Measurements from ENCODE around the gene AMER3. TPM values are rescaled to one million over a fixed set of nuclear protein-coding genes. Genes with fewer than 3 reads are reported as not detected.

The AMER3 gene
- total and polyA plus RNA-seq, 2 of the 8 experiments (the other 6 are each of a cell fraction or from before 2014, with no cell fraction given) = 0.15 to 0.19 TPM

DNA sequence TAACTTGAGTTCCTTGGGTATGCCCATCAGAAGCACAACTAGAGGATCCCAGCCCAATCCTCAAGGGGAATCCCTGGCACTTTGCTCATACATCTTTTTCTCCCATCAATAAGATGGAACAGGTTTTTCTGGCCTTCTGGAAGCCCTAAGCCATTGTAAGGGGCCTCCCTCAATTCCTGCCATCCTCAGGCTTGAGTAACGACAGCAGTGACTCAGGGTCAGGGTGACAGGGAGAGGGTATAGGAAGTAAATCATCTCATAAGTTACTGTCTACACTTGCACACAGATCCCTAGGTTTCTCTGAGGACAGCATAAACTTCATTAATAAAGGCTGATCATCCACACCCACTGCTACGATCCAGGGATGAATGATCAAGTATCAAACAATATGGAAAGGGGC, 35.0 kb downstream of the AMER3 start:
- FAIRE-seq = no peak
- H2BK120ac ChIP-seq (replicated peaks; ENCODE audit: low read depth, low read length) = no peak overlapping the region
- H3K18ac ChIP-seq (ENCODE audit: extremely low read depth, low read length) = no peak overlapping the region
- H4K20me1 ChIP-seq (replicated peaks in 1 of 2; ENCODE audit: control insufficient read depth in 1 of 2, insufficient read depth in 2 of 2, low read length in 2 of 2) = peaks cover 0 to 3% of the 10 kb centered on the region in 2 experiments
- no peak overlapping the region for H3K9ac ChIP-seq (replicated peaks in 1 of 4; ENCODE audit: extremely low read depth in 1 of 4, low read depth in 3 of 4, low read length in 3 of 4)
- H3K79me2 ChIP-seq (ENCODE audit: control insufficient read depth in 1 of 2, insufficient read depth in 2 of 2, low read length in 2 of 2) = no peaks in the 10 kb centered on the region
- H2BK20ac ChIP-seq (ENCODE audit: low read length) = no peak overlapping the region
- no peak overlapping the region for H2AFZ ChIP-seq (ENCODE audit: low read length)
- peaks cover 3% of the 10 kb centered on the region; the same call in 1 of the 2 replicates for H3K23me2 ChIP-seq (ENCODE audit: low read depth, low read length)
- 89% methylated on average over 2 of the region's 2 CpGs; no CpG with 5 or more reads in 1 of the 2 experiments for WGBS, 2 experiments (ENCODE audit: extremely low coverage in 1 of 2, insufficient coverage in 1 of 2, insufficient read length in 1 of 2, insufficient replicate concordance in 2 of 2, low coverage in 1 of 2, low lambda C conversion rate in 2 of 2, missing lambda C conversion rate in 1 of 2)
- H3K14ac ChIP-seq (ENCODE audit: insufficient read length) = no peak overlapping the region
- TF ChIP-seq SP2 (IDR thresholded peaks at IDR 0.05; ENCODE audit: low read length) = no peak
- no peaks in the 10 kb centered on the region; a peak in 1 of 7 replicates for H3K27me3 ChIP-seq (replicated peaks in 1 of 4; ENCODE audit: control insufficient read depth in 3 of 4, extremely low read depth in 1 of 4, insufficient read depth in 3 of 4, low read length in 3 of 4)
- H3K9me3 ChIP-seq (ENCODE audit: insufficient read depth in 2 of 2, low read depth in 1 of 2, low read length in 1 of 2) = no peaks in the 10 kb centered on the region
- H3K56ac ChIP-seq (replicated peaks; ENCODE audit: insufficient read length, low read depth, low read length) = peak overlapping the region; percentile 46
- no peak overlapping the region for H4K91ac ChIP-seq (replicated peaks; ENCODE audit: insufficient read length, low read length)
- H3K4me1 ChIP-seq (replicated peaks in 1 of 4; ENCODE audit: control insufficient read depth in 3 of 4, insufficient read depth in 4 of 4, low read length in 3 of 4) = no peaks in the 10 kb centered on the region
- H3K23ac ChIP-seq (ENCODE audit: insufficient read length) = no peak overlapping the region
- no peak overlapping the region for H4K8ac ChIP-seq (ENCODE audit: extremely low read depth, insufficient read depth, low read length)
- no peak overlapping the region for H3K4me2 ChIP-seq (ENCODE audit: insufficient read depth in 1 of 2, low read depth in 2 of 2, low read length in 2 of 2)
- H2BK15ac ChIP-seq (ENCODE audit: low read length) = no peak overlapping the region
- CTCF ChIA-PET (ENCODE audit: partially characterized antibody) = interaction anchor here (0.7 kb wide), 1 partner anchor 134 kb away, joined by 6 read pairs; no protein-coding TSS in a partner anchor
- DNase-seq (ENCODE audit: low read depth in 1 of 2, low spot score in 2 of 2) = no peak
- no peaks in the 10 kb centered on the region for H3K79me1 ChIP-seq (ENCODE audit: low read depth, low read length)
- H4K5ac ChIP-seq (ENCODE audit: insufficient read length, low read depth, low read length) = no peak overlapping the region
- no peak overlapping the region for H3K4me3 ChIP-seq (ENCODE audit: extremely low read depth in 1 of 4, insufficient read depth in 2 of 4, low read depth in 3 of 4, low read length in 4 of 4)
- no peak overlapping the region for H2BK12ac ChIP-seq (ENCODE audit: low read depth, low read length)
- POLR2A ChIA-PET (ENCODE audit: partially characterized antibody) = no interaction called here
- H2BK5ac ChIP-seq (ENCODE audit: low read depth, low read length) = no peak overlapping the region
- no peak overlapping the region for H3K27ac ChIP-seq (ENCODE audit: low read depth, low read length)
- H3K4ac ChIP-seq (replicated peaks; ENCODE audit: insufficient read length, low read depth, low read length) = no peak overlapping the region
- no peak overlapping the region for H2AK5ac ChIP-seq (ENCODE audit: low read depth, low read length)
- no peaks in the 10 kb centered on the region for H3K36me3 ChIP-seq (ENCODE audit: control insufficient read depth in 2 of 4, insufficient read depth in 4 of 4, low read length in 3 of 4)

Data from H1 (cell line).